K562 (cell line): ENCODE results near the gene GLRX3.

Experiments used
- BMI1 ChIP-seq: fragments of 150-350 bp; IDR thresholded peaks from 2 replicates; pipeline ENCODE4 v1.6.1; 2014; ENCODE audit warnings: low read length
- CTCF ChIP-seq, 3 experiments: IDR thresholded peaks in 2 of 3; conservative IDR thresholded peaks in 1 of 3; 2 replicates each; pipeline ENCODE4 v1.5.1; 2011 to 2012; ENCODE audit warnings: low read length in 3 of 3, mild to moderate bottlenecking in 3 of 3, control low read depth in 2 of 3, improper control_type of control experiment in 1 of 3, inconsistent platforms in 1 of 3, low read depth in 1 of 3, mixed read lengths in 1 of 3, moderate library complexity in 1 of 3; ENCODE audit not compliant: insufficient read depth in 2 of 3
- EZH2 ChIP-seq: IDR thresholded peaks from 2 replicates; pipeline ENCODE4 v1.6.1; 2012; ENCODE audit warnings: low read depth, mild to moderate bottlenecking, inconsistent platforms, low read length, borderline replicate concordance
- MNT ChIP-seq, 2 experiments: fragments of 450-650 bp; conservative IDR thresholded peaks; 2 replicates each; pipeline ENCODE4 v1.6.1; 2017; ENCODE audit warnings: mild to moderate bottlenecking in 2 of 2, moderate library complexity in 2 of 2
- POLR2A ChIP-seq: fragments of 450-650 bp; conservative IDR thresholded peaks from 2 replicates; pipeline ENCODE4 v1.6.1; 2016
- SIX5 ChIP-seq, 2 experiments: IDR thresholded peaks; 2 replicates each; pipeline ENCODE4 v1.6.1; 2011; ENCODE audit warnings: low read length in 2 of 2, borderline replicate concordance in 1 of 2, low read depth in 1 of 2, mild to moderate bottlenecking in 1 of 2, moderate library complexity in 1 of 2; ENCODE audit not compliant: insufficient read depth in 1 of 2
- TAF15 ChIP-seq: fragments of 200-400 bp; formaldehyde crosslinking; IDR thresholded peaks from 2 replicates; pipeline ENCODE4 v1.6.1; 2017; ENCODE audit warnings: mild to moderate bottlenecking, low read depth, low read length, moderate library complexity
- TF ChIP-seq, protein P1 (sequence below): fragments of 450-650 bp; formaldehyde crosslinking; IDR thresholded peaks from 2 replicates; pipeline ENCODE4 v1.4.0; 2022; ENCODE audit warnings: mild to moderate bottlenecking, moderate library complexity

DNA sequence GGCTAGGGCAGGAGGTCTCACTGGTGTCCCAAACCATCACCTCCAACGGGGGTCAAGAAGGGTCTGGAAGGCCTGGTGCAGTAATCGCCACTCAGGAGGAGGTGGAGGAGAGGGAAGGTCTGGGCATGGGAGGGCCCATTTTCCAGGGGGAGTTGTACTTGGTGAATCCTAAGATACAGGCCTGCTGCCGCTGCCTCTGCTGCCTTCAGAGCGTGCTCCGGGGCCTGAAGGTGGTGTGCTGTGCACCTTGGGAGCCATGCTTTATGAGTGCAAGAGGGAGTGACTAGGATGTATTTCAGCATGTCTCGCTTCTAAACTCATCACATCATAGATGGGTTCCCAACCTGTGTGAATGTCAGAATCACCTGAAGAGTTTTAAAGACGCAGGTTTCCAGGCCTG, 78.2 kb downstream of the GLRX3 start:
- no peak for TF ChIP-seq SIX5 (IDR thresholded peaks at IDR 0.05; ENCODE audit: borderline replicate concordance in 1 of 2, insufficient read depth in 1 of 2, low read depth in 1 of 2, low read length in 2 of 2)
- TF ChIP-seq CTCF (IDR thresholded peaks at IDR 0.05 in 2 of 3, conservative IDR thresholded peaks at IDR 0.05 in 1 of 3; ENCODE audit: insufficient read depth in 2 of 3, low read depth in 1 of 3, low read length in 3 of 3) = no peak
- TF ChIP-seq, protein P1, sequence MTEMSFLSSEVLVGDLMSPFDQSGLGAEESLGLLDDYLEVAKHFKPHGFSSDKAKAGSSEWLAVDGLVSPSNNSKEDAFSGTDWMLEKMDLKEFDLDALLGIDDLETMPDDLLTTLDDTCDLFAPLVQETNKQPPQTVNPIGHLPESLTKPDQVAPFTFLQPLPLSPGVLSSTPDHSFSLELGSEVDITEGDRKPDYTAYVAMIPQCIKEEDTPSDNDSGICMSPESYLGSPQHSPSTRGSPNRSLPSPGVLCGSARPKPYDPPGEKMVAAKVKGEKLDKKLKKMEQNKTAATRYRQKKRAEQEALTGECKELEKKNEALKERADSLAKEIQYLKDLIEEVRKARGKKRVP = no peak
- no peak for TF ChIP-seq EZH2
- TF ChIP-seq MNT (conservative IDR thresholded peaks at IDR 0.05) = no peak
- TF ChIP-seq TAF15 = no peak
- no peak for TF ChIP-seq BMI1
- TF ChIP-seq POLR2A = no peak
